ENCODE measurements around the gene CMTR2. TPM values are rescaled to one million over a fixed set of nuclear protein-coding genes. Genes with fewer than 3 reads are reported as not detected.

Gene CMTR2
- polyA plus RNA-seq, 3 donors, result 40.1 to 66.5 (median 63.5) TPM

DNA sequence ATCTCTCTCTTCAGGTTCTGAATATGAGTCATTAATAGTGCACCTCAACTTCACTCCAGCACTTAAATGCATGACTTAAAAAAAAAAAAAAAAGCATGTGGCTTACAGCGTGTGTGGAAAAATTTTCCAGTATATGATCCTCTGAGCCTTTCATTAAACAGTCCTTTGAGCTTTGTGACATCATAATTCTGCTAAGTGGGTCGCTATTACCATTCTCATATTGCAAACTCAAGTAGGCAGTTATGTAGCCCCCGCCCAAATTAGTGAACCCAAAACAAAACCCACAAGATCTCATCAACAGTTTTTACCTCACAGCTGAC is 672 bp downstream of the CMTR2 start:
- DNase-seq, result no peak

DNA sequence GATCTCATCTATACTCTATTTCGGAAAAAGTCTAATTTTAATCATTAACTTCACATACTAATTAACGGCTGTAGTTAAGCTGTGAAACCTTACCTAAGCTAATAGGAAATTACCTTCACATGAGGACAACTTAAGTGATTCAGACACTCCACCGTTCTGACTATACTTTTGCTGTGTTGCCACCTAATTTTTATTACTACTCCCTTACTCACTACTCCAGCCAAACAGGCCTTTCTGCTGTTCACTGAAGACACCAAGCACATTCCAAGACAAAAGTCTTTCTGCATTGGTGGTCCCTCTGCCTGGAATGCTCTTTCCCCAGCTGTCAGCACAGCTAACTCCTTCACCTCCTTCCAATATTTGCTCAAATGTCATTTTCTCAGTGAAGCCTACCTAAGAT is 1.3 kb downstream of the CMTR2 start:
- no peak for DNase-seq

DNA sequence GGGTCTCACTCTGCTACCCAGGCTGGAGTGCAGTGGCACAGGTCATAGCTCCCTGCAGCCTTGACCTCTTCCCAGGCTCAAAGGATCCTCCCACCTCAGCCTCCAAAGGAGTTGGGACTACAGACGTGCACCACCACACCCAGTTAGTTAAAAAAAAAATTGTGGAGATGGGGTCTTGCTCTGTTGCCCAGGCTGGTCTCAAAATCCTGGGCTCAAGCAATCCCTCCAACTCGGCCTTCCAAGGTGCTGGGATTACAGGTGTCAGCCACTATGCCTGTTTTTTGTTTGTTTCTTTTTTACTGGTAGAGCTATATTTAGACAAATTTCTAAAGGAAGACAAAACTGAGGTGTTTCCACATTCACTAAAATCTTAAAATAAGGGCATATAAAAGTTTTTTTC is 1.7 kb downstream of the CMTR2 start:
- DNase-seq, result no peak

DNA sequence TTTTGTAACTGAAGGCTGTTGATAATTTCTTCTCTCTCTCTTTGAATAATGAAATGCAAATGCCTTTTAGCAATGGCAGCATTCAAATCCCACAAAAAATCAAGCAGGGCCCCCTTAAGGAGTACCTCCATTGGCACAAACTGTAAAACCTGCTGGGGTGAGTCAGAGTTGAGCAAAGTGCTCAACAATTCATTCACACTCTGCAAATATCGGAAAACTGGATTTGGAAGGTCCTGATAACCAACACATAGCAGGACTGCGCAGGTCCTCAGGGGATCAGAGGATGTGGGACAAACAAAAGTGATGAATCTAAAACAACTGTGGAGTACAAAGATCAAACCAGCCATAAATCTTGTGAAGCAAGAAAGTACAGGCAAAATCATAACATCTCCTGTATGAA is 5.6 kb downstream of the CMTR2 start:
- no peak for DNase-seq

DNA sequence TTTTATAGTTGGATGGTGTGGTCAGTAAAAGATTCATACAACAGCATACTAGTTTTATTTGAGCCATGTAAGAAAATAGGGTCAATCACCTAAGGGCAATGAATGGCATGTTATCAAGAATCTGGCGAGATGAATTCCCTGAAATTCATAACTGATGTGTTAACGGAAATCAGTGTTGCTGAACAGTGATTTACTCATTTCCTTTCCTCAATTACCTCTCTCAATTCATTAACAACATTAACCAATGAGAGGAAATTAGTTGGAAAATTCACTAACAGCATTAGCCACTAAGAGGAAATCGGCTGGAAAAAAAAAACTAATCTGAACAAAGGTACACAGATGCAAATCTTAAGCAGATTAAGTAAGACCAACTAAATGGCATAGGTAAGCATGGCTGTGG is 6.3 kb downstream of the CMTR2 start:
- DNase-seq, result no peak

DNA sequence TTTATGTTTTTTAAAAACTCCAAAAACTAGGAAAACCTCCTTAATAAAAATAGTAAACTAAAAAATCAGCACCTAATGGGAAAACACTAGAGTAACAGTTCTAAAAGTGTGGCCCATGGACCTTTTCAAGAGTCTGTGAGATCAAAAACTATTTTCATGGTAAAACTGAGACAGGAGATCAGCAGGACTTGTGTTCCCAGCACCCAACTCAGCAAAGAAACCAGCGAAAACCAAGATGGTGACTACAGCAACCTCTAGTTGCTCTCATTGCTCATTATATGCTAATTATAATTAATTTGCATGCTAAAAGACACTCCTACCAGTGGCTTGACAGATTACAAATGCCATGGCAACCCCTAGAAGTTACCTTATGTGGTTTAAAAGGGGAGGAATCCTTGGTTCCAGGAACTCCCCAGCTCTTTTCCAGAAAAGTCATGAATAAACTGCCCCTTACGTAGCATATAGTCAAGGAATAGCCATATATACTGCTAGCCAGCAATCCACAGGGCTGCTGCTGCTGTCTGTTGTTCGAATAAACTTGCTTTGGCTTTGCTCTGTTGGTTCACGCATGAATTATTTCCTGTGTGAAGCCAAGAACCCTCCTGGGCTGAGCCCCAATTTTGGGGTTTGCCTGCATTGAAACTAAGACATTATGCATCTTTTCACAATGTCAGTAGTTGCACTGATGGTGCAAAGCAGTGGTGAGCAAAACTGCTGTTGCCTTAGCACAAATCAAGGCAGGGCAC is 12.4 kb downstream of the CMTR2 start:
- no peak for DNase-seq

DNA sequence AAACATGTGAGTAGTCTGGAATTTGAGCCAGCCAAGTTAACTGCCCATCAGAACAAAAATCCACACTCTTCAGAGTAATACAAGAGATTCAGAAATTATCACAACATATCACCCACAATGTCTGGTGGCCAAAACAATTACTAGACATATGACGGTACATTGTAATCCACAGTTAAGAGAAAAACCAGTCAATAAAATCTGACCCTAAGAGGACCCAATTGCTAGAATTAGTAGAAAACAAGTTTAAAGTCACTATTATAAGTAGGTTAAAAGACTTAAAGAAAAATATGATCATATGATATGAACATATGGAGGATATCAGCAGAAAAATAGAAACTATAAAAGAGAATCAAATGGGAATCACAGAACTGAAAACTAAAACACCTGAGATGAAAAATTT is 15.8 kb downstream of the CMTR2 start:
- DNase-seq, result no peak

DNA sequence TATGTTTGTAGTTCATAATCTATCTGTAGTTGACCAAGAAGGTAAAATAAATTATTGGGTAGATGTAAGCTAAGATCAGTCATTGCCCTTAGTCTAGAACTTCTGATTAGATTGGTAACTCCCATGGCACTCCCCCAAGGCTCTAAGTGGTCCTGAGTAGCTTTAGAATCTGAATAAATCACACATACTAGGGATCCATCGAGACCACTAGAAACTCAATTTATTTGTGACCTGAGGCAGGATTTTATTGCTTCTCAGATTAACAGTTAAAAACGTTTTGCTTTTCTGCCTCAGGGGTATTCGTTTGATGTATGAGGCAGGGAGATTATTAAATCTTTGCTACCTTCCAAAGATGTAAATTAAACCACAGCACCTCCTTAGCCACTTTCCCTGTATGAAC is 24.9 kb downstream of the CMTR2 start:
- no peak for DNase-seq

DNA sequence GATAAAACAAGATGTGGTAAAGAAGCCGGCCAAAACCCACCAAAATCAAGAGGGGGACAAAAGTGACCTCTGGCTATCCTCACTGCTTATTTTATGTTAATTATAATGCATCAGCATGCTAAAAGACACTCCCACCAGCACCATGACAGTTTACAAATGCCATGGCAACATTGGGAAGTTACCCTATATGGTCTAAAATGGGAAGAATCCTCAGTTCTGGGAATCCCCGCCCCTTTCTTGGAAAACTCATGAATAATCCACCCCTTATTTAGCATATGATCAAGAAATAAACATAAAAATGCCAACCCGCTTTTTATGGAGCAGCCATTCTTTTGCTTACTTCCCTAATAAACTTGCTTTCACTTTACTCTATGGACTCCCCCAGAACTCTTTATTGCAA is 25.6 kb downstream of the CMTR2 start:
- DNase-seq, result no peak

DNA sequence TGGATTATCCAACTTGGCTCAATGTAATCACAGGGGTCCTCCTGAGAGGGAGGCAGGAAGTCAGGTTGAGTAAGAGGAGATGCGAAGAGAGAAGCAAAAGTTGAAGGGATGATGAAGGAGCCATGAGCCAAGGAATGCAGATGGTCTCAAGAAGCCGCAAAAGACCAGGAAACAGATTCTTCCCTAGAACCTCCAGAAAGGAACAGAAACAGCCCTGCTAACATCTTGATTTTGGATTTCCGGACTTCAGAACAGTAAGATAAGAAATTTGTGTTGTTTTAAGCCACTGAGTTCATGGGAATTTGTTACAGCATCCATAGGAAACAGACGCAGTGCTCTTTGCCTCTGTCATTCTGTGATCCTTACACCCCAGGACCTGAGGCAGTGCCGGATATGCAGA is 26.8 kb downstream of the CMTR2 start:
- DNase-seq, result no peak

DNA sequence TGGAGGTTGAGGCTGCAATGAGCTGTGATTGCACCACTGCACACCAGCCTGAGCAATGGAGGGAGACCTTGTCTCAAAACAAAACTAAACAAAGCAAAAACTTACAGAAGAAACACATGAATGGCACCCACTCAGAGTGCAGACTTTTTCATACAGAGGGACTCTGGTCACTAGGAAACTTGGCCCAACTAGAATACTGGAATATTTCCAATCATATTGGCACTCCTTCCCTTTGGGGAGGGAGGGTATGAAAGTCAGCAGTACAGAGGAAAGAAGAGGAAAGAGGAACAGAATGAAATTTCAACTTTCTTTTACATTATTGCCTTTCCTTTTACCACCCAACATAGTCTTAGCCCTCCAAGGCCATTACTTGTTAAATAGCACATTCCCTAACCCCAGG is 28.2 kb downstream of the CMTR2 start:
- DNase-seq, result no peak

DNA sequence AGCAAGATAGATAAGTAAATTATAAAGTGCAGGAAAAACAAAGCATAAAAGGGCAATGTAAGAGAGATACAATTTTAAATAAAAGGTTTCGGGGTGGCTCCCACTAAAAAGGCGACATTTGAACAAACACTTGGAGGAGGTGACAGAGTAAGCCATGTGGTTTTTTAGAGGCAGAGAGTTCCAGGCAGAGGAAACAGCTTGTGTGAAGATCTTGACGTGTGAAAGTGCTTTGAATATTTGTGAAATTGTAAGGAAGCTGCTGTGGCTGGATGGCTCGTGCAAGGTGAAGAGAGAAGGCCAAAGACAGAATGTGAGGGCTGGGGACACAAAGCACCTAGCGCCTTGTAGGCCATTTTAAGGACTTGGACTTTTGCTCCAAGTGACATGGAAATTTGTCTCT is 30.1 kb downstream of the CMTR2 start:
- no peak for DNase-seq

DNA sequence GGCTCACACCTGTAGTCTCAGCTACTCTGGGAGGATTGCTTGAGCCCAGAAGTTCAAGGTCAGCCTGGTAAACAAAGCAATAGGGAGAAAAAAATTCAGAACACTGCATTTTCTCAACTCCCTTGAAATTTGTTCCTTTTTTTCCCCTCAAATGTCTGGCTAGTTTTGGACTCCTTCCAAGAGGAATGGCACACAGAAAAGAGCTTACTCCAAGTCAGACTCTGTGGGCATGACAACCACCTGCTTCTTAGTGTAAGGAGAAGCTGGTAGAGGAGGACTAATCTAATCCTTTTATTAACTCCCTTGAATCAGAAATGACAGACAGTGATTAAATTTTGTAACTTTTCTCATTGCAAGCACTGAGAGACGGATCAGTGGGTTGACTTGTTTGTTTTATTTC is 30.8 kb downstream of the CMTR2 start:
- DNase-seq, result no peak

DNA sequence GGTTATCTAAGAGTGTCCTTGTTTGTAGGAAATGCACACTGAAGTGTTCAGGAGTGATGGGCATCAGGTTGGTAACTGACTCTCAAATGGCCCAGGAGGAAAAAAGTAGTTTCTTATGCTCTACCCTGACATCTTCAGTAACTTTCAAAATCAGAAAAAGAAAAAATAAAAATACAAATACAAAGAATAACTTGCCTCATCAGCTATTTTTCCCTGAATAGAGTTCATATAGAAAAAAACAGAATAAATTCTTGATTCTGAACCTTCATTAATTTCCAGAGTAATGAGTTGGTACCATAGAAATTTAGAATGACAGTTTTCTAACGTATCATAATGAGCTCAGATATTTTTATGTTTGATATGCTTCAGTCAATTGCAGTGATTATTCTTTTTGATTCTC is 31.4 kb downstream of the CMTR2 start:
- no peak for DNase-seq

DNA sequence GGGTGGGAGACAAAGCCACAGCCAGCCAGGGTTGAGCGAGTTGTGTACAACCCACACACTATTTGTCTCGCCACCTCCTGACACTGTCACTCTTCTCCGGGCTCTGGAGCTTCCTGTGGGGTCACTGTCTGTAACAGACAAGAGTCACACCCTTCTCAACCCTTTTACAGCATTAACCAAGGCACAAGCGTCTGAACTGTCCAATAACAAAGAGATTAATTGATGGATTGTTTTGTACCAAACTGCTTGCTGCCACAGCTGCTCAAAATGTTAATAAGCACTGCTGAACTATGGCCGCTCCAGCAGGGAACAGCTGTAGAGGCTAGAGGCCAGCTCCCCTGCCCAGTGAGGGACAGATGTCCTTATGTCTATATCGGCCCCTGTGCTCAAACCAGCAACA is 33.5 kb downstream of the CMTR2 start:
- no peak for DNase-seq

DNA sequence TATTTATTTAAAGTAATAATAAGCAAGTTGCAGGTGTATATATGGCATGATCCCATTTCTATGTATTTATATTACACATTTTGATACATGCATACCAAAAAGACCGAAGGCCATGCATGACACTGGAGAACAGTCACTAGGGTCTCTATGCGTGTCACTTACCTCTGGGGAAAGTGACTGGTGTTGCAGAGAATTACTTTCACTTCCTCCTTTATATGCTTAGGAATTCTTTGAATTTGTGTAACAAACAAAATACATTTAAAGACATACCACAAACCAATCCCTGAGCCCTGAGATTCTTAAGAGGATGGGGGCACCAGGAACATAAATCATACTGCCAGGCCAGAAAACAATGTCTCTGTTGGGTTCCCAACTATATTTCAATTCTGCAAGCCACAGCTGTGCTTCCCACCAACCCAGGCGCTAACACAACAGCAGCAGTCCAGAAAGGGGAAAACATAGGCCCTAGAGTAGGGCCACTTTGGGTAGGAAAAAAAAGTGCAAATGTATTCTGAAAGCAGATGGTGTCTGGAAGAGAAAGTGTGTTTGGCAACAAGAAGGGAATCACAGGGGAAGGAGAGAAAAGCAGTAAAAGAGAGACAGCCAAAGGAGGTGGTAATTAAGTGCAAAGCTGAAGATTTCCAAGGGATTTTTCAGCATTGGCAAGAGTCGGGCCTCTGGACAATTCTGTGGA is 34.2 kb downstream of the CMTR2 start:
- DNase-seq, result no peak

DNA sequence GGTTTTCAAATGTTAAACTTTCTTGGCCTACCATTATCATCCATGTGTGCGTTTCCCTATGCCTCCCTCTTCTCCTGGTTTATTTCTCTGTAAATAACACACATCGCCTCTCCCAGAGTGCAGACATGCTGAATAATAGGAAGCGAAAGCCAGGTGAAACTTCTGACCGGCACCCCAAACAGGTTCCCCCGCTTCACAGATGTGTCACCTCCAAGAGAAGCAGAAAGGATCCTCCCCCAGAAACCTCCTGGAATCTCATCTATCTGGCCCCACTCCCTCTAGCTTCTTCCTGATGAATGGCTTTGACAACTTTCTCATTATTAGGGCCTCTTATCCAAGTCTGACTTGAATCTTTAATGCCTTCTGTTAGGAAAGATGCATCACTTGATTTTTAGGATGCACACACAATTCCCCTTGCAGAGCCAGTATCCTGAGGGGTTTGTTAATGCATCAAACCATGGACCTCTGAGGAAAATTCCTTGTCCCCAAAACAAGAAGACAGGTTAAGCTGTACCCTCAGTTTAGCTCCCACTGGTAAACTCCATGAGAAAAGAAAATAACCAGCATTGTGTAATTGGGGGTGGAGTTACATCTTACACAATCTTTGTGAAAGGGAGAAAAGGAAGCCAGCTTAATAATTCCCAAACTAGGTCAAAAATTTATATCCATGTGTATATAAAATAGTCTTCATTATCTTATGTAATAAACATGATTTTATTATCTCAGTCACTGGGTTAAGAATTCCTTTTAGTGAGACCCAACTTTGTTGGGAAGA is 38.6 kb downstream of the CMTR2 start:
- no peak for DNase-seq

DNA sequence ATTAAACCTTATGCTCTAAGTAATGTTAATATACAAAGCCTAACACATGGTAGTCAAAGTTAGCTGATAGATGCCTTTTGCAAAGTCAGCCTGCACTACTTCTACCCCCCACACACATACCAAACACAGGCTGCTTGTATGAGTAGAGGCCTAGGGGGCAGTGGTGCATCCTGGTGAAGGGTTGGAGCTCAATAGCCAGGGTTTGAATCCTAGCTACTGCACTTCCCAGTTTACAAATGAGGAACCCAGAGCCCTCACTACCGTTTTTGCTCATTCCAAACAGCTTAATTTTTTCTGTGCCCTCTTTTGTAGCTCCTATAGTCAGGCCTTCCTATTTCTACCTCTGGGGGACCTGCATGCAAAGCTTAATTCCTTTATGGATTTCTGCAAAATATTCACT is 39.8 kb downstream of the CMTR2 start:
- no peak for DNase-seq

DNA sequence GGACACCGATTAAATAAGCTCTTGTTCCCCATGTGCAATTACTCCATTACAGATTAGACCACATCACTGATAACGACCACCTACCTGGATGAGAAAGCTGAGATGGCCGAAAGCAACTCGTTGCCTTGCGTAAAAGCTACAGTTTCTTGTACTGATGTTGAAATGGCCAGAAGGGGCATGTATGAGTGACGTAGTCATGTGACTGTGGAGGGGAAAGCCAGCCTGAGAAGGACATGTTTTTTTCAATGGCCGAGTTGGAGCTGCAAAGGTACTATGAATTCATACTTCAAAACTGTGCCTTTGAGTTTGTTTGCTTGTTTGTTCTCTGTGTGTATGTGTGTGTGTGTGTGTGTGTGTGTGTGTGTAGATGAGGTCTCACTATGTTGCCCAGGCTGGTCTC is 41.7 kb downstream of the CMTR2 start:
- no peak for DNase-seq

DNA sequence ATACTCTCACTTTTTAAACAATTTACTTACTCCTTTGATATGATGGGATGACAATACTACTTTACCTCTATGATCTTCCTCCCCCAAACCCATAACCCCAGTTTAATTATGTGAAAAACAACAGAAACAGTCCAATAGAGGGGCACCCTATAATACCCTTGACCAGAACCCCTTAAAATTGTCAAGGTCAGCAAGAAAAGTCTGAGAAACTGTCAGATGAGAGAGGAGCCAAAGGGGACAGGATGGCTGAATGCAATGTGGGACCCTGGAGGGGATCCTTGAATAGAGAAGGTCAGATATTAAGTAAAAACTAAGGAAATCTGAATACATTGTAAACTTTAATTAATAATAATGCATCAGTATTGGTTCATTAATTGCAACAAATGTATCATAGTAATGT is 42.9 kb downstream of the CMTR2 start:
- no peak for DNase-seq

DNA sequence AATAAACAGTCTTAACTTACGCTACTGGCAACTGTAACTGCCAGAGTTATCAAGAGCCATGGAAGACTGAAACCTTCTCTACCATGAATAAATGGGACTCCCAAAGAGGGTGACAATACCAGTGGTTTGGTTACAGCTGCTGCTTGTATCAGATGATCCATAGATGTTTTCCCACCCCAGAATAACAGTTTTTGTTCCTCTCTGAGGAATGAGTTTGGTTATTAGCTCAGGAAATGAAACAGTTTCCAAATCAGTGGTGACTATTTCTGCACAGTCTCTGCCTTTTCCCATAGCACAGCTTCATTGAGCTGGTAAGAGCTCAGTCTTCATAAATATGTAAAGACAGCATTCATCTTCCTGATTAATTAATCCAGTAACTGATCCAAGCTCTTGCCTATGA is 44.7 kb downstream of the CMTR2 start:
- no peak for DNase-seq

DNA sequence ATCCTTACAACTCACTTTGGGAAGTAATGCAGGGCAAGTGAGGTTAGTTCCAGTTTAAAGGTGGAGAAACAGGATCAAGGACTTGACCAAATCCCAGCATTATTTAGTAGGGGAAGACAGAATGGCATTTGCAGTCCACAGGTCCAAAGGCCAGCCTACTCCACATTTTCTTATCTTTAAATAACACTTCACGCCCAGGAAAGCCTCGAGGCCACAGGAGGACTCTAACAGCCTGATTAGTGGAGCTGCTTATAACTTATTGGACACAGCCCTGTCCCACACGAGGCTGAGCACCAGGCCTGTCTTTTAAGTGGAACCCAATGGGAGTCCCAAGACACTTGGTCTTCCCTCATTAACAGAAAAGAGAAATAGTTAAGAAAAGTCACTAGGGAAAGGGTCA is 46.6 kb downstream of the CMTR2 start:
- DNase-seq, result no peak

DNA sequence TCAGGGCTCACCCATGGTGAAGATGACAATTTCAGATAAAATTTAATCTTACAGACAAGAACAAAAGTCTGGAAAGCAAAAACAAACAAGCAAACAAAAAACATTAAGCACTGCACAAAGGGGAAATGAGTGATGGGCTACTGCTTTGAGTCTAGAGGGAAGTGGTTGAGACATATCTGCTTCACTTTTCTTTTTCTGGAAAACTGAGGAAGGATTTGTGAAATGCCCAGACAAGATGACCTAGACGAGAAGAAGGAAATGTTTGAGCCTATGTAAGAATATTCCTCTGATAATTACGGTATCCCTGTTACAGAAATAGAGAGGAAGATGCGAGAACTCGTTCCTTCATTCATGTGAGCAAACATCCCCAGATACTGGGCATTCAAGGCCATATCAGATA is 47.2 kb downstream of the CMTR2 start:
- DNase-seq, result no peak
